RKO (cell line): ENCODE data around the gene F10.
"Not testable (repeated sequence)": the region's sequence is repeated elsewhere in the genome, so short reads cannot be mapped to it uniquely, and the experiment has no call there.

Experiments
- DNase-seq: peaks from one replicate; pipeline ENCODE4 v3.0.0-alpha.2; 2016; ENCODE audit warnings: low spot score

F10 gene

DNA sequence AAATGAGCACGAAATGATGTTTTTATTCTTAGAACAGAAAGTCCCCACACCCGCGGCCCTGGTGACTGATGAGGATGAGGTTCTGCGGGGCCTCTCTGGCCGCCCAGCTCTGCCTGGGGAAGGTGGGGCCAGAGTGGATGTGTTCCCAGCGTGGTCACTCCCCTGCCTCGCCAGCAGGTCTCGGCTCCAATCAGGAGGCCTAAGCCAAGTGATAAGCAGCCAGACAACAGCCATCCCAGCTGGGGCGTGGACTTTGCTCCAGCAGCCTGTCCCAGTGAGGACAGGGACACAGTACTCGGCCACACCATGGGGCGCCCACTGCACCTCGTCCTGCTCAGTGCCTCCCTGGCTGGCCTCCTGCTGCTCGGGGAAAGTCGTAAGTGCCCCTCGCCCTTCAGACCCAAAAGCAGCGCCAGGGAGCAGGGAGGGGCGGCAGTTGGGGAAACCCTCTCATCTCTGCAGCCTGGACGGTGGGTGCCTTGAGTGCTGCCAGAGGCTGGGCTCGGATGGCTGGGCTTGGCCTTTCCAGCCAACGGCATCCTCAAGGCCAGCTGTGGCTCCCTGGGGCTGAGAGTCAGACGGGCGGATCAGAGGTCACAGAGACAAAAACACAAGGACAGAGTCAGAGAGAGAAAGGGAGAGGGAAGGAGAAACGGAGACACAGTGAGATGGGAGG lies at the start of gene F10:
Gene F10, plus strand, starts transcription at position 250 of the 676 bp plus-strand sequence. Its CDS starts 57 bp downstream, at position 307.
- DNase-seq = no peak

- no peak for DNase-seq
Observed at GRCh38 chr13:113073942-113074341, 48.7 kb upstream of the F10 start.

- no peak for DNase-seq
Observed at GRCh38 chr13:113074401-113074800, 48.2 kb upstream of the F10 start.

DNA sequence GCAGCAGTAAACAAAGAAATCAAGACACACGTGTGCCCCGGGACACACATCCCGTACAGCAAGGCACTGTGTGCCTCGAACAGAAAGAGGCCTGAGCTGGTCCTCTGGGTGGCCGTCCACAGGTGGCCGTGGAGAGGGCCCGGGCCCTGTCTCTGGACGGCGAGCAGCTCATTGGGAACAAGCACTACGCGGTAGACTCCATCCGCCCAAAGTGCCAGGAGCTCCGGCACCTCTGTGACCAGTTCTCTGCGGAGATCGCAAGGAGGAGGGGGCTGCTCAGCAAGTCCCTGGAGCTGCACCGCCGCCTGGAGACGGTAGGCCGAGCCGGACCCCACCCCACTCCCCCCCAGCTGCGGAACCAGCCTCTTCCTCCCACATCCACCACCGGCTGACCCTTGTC lies 47.7 kb upstream of the F10 start:
- DNase-seq = no peak

DNA sequence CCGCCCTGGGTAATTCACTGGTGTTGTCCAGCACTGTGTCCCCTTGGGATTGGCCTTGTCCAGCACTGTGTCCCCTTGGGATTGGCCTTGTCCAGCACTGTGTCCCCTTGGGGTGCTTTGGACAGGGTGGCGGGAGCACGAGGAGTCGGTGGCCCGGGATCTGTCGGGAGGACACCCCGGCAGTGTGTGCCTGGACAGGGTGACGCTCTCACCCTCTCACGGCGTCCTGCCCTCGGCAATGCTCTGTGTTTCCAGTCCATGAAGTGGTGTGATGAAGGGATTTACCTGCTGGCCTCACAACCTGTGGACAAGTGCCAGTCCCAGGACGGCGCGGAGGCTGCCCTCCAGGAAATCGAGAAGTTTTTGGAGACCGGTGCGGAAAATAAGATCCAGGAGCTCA lies 46.9 kb upstream of the F10 start:
- DNase-seq = no peak

- no peak for DNase-seq
Observed at GRCh38 chr13:113076681-113077401, 45.8 kb upstream of the F10 start.

GRCh38 chr13:113077566-113077952 lies 45.0 kb upstream of the F10 start:
- no peak for DNase-seq

- no peak for DNase-seq
Observed at GRCh38 chr13:113077953-113078901, 44.4 kb upstream of the F10 start.

DNA sequence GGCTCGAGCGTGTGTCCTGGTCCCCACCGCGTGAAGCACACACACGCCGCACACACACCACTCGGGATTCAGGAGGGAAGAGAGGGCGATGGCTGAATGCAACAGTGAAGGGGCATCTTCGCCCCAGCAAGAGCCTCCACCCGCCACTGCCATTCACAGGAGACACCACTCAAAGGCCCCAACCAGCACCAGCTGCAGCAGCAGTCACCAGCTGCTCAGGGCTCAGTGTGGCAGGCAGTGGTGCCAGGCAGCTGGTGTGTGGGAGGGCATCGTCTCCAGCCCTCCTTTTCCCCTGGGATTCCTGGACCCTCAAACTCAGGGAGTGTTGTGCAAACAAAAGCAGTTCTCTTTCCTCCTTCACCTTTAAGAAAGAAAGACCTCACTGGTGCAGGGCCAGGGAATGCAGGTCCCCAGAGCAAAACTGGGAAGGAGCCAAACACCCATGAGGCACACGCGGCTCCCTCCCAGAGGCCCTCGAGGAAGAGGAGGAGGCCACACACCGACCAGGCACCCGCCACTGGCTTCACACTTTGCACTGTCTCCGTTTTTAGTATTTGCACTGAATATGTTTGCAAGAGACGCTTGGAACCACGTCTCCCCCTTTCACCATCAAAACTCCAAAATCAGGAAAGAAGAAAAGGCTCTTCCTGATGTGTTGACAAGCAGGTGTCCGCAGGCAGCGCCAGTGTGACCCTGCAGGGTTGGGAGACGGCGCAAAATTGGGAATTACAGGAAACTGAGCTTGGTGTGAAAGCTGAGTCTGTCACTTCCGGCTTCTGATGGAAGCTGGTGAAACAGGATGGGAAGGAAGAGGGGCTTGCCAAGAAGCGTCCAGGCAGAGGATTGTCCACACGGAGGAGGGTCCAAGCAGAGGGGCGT lies 43.5 kb upstream of the F10 start:
- no peak for DNase-seq

DNA sequence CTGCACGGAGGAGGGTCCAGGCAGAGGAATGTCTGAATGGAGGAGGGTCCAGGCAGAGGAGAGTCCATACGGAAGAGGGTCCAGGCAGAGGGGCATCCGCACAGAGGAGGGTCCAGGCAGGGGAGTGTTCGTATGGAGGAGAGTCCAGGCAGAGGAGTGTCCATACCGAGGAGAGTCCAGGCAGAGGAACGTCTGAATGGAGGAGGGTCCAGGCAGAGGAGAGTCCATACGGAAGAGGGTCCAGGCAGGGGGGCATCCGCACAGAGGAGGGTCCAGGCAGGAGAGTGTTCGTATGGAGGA lies 42.9 kb upstream of the F10 start:
- not testable (repeated sequence) for DNase-seq

- no peak for DNase-seq
Observed at GRCh38 chr13:113080361-113080831, 42.2 kb upstream of the F10 start.

DNA sequence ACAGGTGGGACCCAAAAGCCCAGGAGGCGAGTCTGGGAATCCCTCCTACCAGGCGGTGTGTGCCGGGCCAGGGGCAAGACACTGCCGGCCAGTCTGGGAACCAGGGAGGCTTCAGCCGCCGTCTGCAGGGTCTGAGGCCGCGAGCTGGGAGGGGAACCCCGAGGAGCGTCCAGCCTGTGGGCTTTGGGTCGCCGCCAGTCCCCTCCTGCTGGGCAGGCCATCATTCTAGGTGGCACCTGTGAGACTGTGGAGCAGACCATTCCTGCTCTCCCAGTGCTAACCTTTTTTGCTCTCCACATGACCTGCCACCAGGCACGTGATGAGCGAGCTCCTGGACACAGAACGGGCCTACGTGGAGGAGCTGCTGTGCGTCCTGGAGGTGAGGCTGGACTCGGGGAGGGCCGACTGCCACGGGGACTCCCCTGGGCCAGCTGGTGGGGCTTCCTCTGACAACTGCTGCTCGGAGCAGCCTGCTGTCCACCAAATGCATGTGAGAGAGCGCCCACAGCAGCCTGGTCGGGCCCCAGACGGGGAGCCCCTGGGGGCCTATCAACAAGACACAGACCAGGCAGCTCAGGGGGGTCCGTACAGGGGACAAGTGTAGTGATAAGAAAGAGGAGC lies 41.6 kb upstream of the F10 start:
- no peak for DNase-seq

DNA sequence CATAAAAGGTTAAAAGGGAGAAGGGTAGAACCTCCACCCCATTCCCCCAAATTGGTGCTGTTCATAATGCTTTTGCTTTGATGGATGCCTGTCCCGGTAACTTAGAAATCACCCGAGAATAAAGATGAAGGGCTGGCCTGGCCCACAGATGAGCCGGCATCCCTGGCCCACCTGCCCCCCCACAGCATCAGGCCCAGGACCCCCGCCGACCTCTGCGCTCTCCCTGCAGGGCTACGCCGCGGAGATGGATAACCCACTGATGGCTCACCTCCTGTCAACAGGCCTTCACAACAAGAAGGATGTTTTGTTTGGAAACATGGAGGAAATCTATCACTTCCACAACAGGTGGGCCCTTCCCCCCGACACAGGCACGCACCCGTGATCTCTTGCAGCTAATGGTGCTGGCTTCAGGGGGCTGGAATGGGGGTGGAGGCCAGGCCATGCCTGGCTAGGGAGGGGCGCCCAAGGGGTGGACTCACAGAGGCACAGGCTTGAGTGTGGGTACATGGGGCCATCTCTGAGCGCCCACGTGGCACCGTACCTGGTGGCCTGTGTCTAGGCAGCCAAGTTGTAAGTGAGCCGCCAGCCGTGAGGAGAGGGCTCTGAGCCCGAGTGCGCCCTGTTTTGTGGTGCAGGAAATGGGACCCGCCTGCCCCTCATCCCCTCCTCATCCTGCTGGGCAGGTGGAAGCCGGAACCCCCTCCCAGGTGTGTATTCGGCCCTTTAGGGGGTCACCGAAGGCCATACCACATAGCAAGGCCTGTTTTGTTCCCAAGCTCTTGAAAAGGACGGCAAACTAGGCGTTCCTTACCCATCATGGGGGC lies 40.2 kb upstream of the F10 start:
- no peak for DNase-seq

DNA sequence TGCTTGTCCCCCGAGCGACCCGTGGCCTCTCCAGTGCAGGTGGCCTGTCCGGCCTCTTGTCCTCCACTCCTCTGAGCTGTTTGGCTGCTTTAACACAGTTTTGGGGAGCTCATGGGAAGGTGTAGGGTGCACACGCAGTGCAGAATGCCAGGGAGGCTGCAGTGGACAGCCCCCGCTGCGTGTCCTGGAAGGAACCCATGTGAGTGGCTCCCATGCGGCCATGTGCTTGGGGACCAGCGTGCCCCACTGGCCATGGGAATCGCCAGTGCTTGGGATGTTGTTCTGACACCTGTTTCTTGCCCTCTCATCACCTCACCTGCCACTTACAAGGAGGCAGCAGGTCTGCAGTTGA lies 39.6 kb upstream of the F10 start:
- DNase-seq = no peak

DNA sequence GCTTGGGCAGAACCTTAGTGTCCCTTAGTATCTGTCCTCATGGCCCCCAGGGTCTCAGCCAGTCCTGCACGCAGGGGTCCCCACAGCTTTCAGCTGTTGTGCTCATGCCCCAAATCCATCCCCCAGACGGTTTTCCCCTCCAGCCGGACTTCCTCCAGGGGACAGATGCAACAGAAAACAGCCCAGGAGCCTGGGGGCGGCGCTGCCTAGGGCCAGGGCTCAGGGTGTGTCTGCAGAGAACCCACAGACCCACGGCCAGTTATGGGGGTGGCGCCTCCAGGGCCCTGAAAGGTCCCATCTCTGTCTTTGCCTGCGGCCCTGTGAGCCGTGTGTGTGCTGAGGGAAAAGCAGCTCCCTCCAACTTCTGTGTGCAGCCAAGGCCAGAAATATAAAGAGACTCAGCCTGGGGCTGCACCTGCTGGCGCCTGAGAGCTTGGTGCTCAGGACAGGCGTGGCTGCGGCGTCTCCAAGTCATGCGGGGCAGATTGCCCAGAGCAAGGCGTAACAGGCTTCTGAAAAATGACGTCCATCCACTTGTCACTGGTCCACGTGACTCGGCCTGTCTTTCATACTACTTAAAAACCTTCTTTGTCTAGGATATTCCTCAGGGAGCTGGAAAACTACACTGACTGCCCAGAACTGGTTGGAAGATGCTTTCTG lies 39.1 kb upstream of the F10 start:
- no peak for DNase-seq

GRCh38 chr13:113084094-113084942 lies 38.3 kb upstream of the F10 start:
- DNase-seq = no peak

GRCh38 chr13:113084943-113085540 lies 37.6 kb upstream of the F10 start:
- DNase-seq = no peak

GRCh38 chr13:113086031-113086750 lies 36.4 kb upstream of the F10 start:
- DNase-seq = no peak
